Stromal cell of bone marrow (primary cell): ENCODE data around the gene SESN1.
"Not testable (repeated sequence)": the region's sequence is repeated elsewhere in the genome, so short reads cannot be mapped to it uniquely, and the experiment has no call there.

Source experiments
- DNase-seq: peaks from one replicate; pipeline ENCODE4 v3.0.0-alpha.2; 2012; ENCODE audit warnings: low read depth

SESN1 gene

GRCh38 chr6:109001291-109001894, 93.3 kb downstream of the SESN1 start:
- DNase-seq: no peak

GRCh38 chr6:109000289-109000688, 94.4 kb downstream of the SESN1 start:
- no peak for DNase-seq

- no peak for DNase-seq
These were observed 95.2 kb downstream of the SESN1 start for GRCh38 chr6:108999428-108999827.

GRCh38 chr6:108998485-108998884, 96.2 kb downstream of the SESN1 start:
- no peak for DNase-seq

- DNase-seq: no peak
These were observed 98.4 kb downstream of the SESN1 start for GRCh38 chr6:108996208-108996607.

GRCh38 chr6:108995296-108995695, 99.3 kb downstream of the SESN1 start:
- no peak for DNase-seq

GRCh38 chr6:108993876-108994275, 100.8 kb downstream of the SESN1 start:
- no peak for DNase-seq

- no peak for DNase-seq
These were observed 104.9 kb downstream of the SESN1 start for GRCh38 chr6:108989700-108990099.

- no peak for DNase-seq
These were observed 105.9 kb downstream of the SESN1 start for GRCh38 chr6:108988765-108989164.

- no peak for DNase-seq
These were observed 106.3 kb downstream of the SESN1 start for GRCh38 chr6:108988296-108988695.

GRCh38 chr6:108987156-108987555, 107.5 kb downstream of the SESN1 start:
- no peak for DNase-seq

- DNase-seq: no peak
These were observed 109.3 kb downstream of the SESN1 start for GRCh38 chr6:108985301-108985700.

- DNase-seq: no peak
These were observed 111.5 kb downstream of the SESN1 start for GRCh38 chr6:108983151-108983550.

GRCh38 chr6:108982154-108983113, 112.2 kb downstream of the SESN1 start:
- no peak for DNase-seq

- not testable (repeated sequence) for DNase-seq
These were observed 116.0 kb downstream of the SESN1 start for GRCh38 chr6:108978638-108979037.

- no peak for DNase-seq
These were observed 120.4 kb downstream of the SESN1 start for GRCh38 chr6:108974201-108974600.

- DNase-seq: no peak
These were observed 124.9 kb downstream of the SESN1 start for GRCh38 chr6:108969776-108970175.

- DNase-seq: no peak
These were observed 126.0 kb downstream of the SESN1 start for GRCh38 chr6:108968325-108969316.

GRCh38 chr6:108966855-108967755, 127.5 kb downstream of the SESN1 start:
- DNase-seq: peak; percentile 31

GRCh38 chr6:108966251-108966650, 128.4 kb downstream of the SESN1 start:
- no peak for DNase-seq

- DNase-seq: peak; percentile 52
These were observed 132.7 kb downstream of the SESN1 start for GRCh38 chr6:108961985-108962384.
